Activated CD4-positive, CD25-positive, alpha-beta regulatory T cell (primary cell): ENCODE measurements around the gene EGFL8.
"Not testable (repeated sequence)": the region's sequence is repeated elsewhere in the genome, so short reads cannot be mapped to it uniquely, and the experiment has no call there.

Experiments used
- DNase-seq, 4 experiments: peaks; one replicate each; lab custom pipeline; 2025; lab: John Stamatoyannopoulos, UW

EGFL8 gene

GRCh38 chr6:32164295-32164694 lies at the start of gene EGFL8:
EGFL8 (plus strand) TSS chr6:32164595; CDS start chr6:32166166, 1,571 bp downstream.
- no peak for DNase-seq

GRCh38 chr6:32114796-32115195 lies 49.6 kb upstream of the EGFL8 start:
- no peak for DNase-seq

- no peak for DNase-seq
Observed at GRCh38 chr6:32115623-32116022, 48.8 kb upstream of the EGFL8 start.

- no peak for DNase-seq
Observed at GRCh38 chr6:32116674-32117073, 47.7 kb upstream of the EGFL8 start.

GRCh38 chr6:32117461-32117860 lies 46.9 kb upstream of the EGFL8 start:
- DNase-seq = no peak

GRCh38 chr6:32118782-32119628 lies 45.4 kb upstream of the EGFL8 start:
- DNase-seq = peak; percentile 35 to 49 (median 42)

GRCh38 chr6:32120573-32121059 lies 43.8 kb upstream of the EGFL8 start:
- DNase-seq = no peak

GRCh38 chr6:32123681-32124080 lies 40.7 kb upstream of the EGFL8 start:
- no peak for DNase-seq

GRCh38 chr6:32126880-32127279 lies 37.5 kb upstream of the EGFL8 start:
- no peak for DNase-seq

GRCh38 chr6:32127409-32127716 lies 37.0 kb upstream of the EGFL8 start:
- DNase-seq = no peak

- DNase-seq = peak; percentile 83 to 95 (median 92)
Observed at GRCh38 chr6:32127717-32128592, 36.4 kb upstream of the EGFL8 start, which contains the start of gene ATF6B. ATF6B (minus strand) TSS chr6:32128246; CDS start chr6:32128207, 39 bp downstream.

- DNase-seq = no peak
Observed at GRCh38 chr6:32128751-32129296, 35.6 kb upstream of the EGFL8 start.

GRCh38 chr6:32129297-32130088 lies 34.9 kb upstream of the EGFL8 start:
- no peak for DNase-seq

GRCh38 chr6:32131439-32131948 lies 32.9 kb upstream of the EGFL8 start:
- no peak for DNase-seq

- DNase-seq = no peak
Observed at GRCh38 chr6:32132110-32132509, 32.3 kb upstream of the EGFL8 start.

GRCh38 chr6:32133786-32134185 lies 30.6 kb upstream of the EGFL8 start:
- DNase-seq = no peak

- DNase-seq = no peak
Observed at GRCh38 chr6:32137454-32137853, 26.9 kb upstream of the EGFL8 start.

GRCh38 chr6:32139590-32139989 lies 24.8 kb upstream of the EGFL8 start:
- no peak for DNase-seq

GRCh38 chr6:32140420-32141046 lies 23.9 kb upstream of the EGFL8 start:
- DNase-seq = no peak

GRCh38 chr6:32144238-32144637 lies 20.2 kb upstream of the EGFL8 start:
- not testable (repeated sequence) for DNase-seq

- DNase-seq = no peak
Observed at GRCh38 chr6:32146287-32146686, 18.1 kb upstream of the EGFL8 start.
